HL-60/S4 treated with retinoic acid at 250 ng/mL for 4 days and 3 days (cell line): Measurements from ENCODE around the gene CES1.
"Not testable (repeated sequence)": the region's sequence is repeated elsewhere in the genome, so short reads cannot be mapped to it uniquely, and the experiment has no call there.

Experiments used
- in situ Hi-C: fragments of 300-500 bp; cut with MboI; formaldehyde crosslinking; loops from 2 replicates; pipeline ENCODE4 v1.7.0; 2022; ENCODE audit warnings: low sequenced_read_pairs

Gene CES1

GRCh38 chr16:55834049-55834448 is 1.2 kb upstream of the CES1 start:
- in situ Hi-C loops, result loop anchor here (10.0 kb wide), 1 partner anchor 69 kb away; no protein-coding TSS in a partner anchor

GRCh38 chr16:55832425-55832772 is 497 bp downstream of the CES1 start:
- in situ Hi-C loops, result loop anchor here (10.0 kb wide), 1 partner anchor 68 kb away; no protein-coding TSS in a partner anchor

- in situ Hi-C loops, result loop anchor here (10.0 kb wide), 1 partner anchor 66 kb away; no protein-coding TSS in a partner anchor
Observed at GRCh38 chr16:55830658-55831294, 2.1 kb downstream of the CES1 start.

- in situ Hi-C loops, result not testable (repeated sequence)
Observed at GRCh38 chr16:55829232-55829631, 3.7 kb downstream of the CES1 start.

GRCh38 chr16:55828680-55829079 is 4.2 kb downstream of the CES1 start:
- in situ Hi-C loops, result no loop called here

- in situ Hi-C loops, result no loop called here
Observed at GRCh38 chr16:55825115-55825728, 7.7 kb downstream of the CES1 start.

- in situ Hi-C loops, result no loop called here
Observed at GRCh38 chr16:55824473-55825000, 8.4 kb downstream of the CES1 start.

GRCh38 chr16:55822280-55822810 is 10.6 kb downstream of the CES1 start:
- in situ Hi-C loops, result no loop called here

- in situ Hi-C loops, result no loop called here
Observed at GRCh38 chr16:55821210-55821609, 11.7 kb downstream of the CES1 start.

GRCh38 chr16:55820615-55821014 is 12.3 kb downstream of the CES1 start:
- in situ Hi-C loops, result no loop called here

- in situ Hi-C loops, result no loop called here
Observed at GRCh38 chr16:55817236-55817912, 15.5 kb downstream of the CES1 start.

- in situ Hi-C loops, result not testable (repeated sequence)
Observed at GRCh38 chr16:55816222-55816621, 16.7 kb downstream of the CES1 start.

- in situ Hi-C loops, result no loop called here
Observed at GRCh38 chr16:55815320-55815719, 17.6 kb downstream of the CES1 start.

GRCh38 chr16:55814174-55814573 is 18.7 kb downstream of the CES1 start:
- in situ Hi-C loops, result not testable (repeated sequence)

GRCh38 chr16:55813730-55814129 is 19.2 kb downstream of the CES1 start:
- in situ Hi-C loops, result not testable (repeated sequence)

- in situ Hi-C loops, result no loop called here
Observed at GRCh38 chr16:55812951-55813350, 19.9 kb downstream of the CES1 start.

- in situ Hi-C loops, result no loop called here
Observed at GRCh38 chr16:55811811-55812210, 21.1 kb downstream of the CES1 start.

- in situ Hi-C loops, result no loop called here
Observed at GRCh38 chr16:55810451-55810961, 22.4 kb downstream of the CES1 start.

- in situ Hi-C loops, result no loop called here
Observed at GRCh38 chr16:55809851-55810250, 23.0 kb downstream of the CES1 start.

GRCh38 chr16:55809386-55809785 is 23.5 kb downstream of the CES1 start:
- in situ Hi-C loops, result no loop called here

GRCh38 chr16:55808286-55808685 is 24.6 kb downstream of the CES1 start:
- in situ Hi-C loops, result not testable (repeated sequence)
